GM12878 (cell line): Measurements from ENCODE around the gene UNC93A.

Experiments
- CHD4 ChIP-seq: fragments of 200-600 bp; sonication (generic); IDR thresholded peaks from 2 replicates; pipeline ENCODE4 v1.6.1; 2016; ENCODE audit warnings: mild to moderate bottlenecking
- EZH2 ChIP-seq: IDR thresholded peaks from 2 replicates; pipeline ENCODE4 v1.6.1; 2012; ENCODE audit warnings: low read depth, mild to moderate bottlenecking, control low read depth, inconsistent platforms, low read length, borderline replicate concordance; ENCODE audit not compliant: control insufficient read depth
- FOXK2 ChIP-seq: fragments of 450-650 bp; IDR thresholded peaks from 2 replicates; pipeline ENCODE4 v1.6.1; 2017; ENCODE audit warnings: mild to moderate bottlenecking, moderate library complexity
- MTA3 ChIP-seq: IDR thresholded peaks from 2 replicates; pipeline ENCODE4 v1.6.1; 2012; ENCODE audit warnings: low read length, inconsistent platforms, borderline replicate concordance
- POLR2A ChIP-seq: IDR thresholded peaks from 2 replicates; pipeline ENCODE4 v1.6.1; 2011; ENCODE audit warnings: low read depth, mild to moderate bottlenecking, low read length
- POLR2AphosphoS5 ChIP-seq: IDR thresholded peaks from 2 replicates; pipeline ENCODE4 v1.6.1; 2011; ENCODE audit warnings: mild to moderate bottlenecking, low read length, inconsistent platforms
- RELA ChIP-seq: fragments of 450-650 bp; IDR thresholded peaks from 2 replicates; pipeline ENCODE4 v1.8.0; 2014; ENCODE audit warnings: borderline replicate concordance; ENCODE audit not compliant: partially characterized antibody
- SP1 ChIP-seq: IDR thresholded peaks from one replicate; pipeline ENCODE4 v1.6.1; 2011; ENCODE audit warnings: low read depth, low read length
- YY1 ChIP-seq: IDR thresholded peaks from 2 replicates; pipeline ENCODE4 v1.6.1; 2011; ENCODE audit warnings: low read depth, mild to moderate bottlenecking, low read length
- TF ChIP-seq, protein P1 (sequence below), 3 experiments: IDR thresholded peaks in 2 of 3; conservative IDR thresholded peaks in 1 of 3; 2 replicates each; pipeline ENCODE4 v1.5.1; 2011; ENCODE audit warnings: low read depth in 3 of 3, low read length in 3 of 3, mild to moderate bottlenecking in 3 of 3, control low read depth in 2 of 3, moderate library complexity in 2 of 3, inconsistent platforms in 1 of 3, mixed read lengths in 1 of 3; ENCODE audit not compliant: control insufficient read depth in 2 of 3, insufficient read depth in 1 of 3; ENCODE audit errors: extremely low read depth in 1 of 3
- TF ChIP-seq, protein P2 (sequence below): IDR thresholded peaks from 2 replicates; pipeline ENCODE4 v1.6.1; 2012; ENCODE audit warnings: mild to moderate bottlenecking, low read depth, low read length
- TF ChIP-seq, protein P3 (sequence below): IDR thresholded peaks from 2 replicates; pipeline ENCODE4 v1.6.1; 2011; ENCODE audit warnings: low read depth, low read length, improper control_type of control experiment, borderline replicate concordance

DNA sequence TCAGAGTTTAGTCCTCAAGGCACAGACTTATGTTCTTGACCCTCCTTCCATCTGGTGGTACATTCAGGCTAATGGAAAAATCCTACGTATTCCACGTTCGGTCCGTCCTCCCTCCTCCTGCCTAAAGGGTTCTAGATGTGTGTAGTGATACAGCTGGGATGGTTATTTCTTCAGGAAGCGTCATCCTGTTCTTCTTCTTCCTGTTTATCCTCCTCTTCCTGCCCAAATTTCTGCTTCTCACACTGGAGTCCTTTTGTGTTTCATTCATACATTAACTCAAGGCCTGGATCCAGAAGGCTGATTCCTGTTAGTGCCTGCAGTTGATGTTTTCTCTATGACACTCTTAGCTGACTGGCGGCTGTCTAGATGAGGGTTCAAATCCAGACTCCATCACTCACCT, 16.8 kb upstream of the UNC93A start:
- TF ChIP-seq, protein P1, sequence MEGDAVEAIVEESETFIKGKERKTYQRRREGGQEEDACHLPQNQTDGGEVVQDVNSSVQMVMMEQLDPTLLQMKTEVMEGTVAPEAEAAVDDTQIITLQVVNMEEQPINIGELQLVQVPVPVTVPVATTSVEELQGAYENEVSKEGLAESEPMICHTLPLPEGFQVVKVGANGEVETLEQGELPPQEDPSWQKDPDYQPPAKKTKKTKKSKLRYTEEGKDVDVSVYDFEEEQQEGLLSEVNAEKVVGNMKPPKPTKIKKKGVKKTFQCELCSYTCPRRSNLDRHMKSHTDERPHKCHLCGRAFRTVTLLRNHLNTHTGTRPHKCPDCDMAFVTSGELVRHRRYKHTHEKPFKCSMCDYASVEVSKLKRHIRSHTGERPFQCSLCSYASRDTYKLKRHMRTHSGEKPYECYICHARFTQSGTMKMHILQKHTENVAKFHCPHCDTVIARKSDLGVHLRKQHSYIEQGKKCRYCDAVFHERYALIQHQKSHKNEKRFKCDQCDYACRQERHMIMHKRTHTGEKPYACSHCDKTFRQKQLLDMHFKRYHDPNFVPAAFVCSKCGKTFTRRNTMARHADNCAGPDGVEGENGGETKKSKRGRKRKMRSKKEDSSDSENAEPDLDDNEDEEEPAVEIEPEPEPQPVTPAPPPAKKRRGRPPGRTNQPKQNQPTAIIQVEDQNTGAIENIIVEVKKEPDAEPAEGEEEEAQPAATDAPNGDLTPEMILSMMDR (IDR thresholded peaks at IDR 0.05 in 2 of 3, conservative IDR thresholded peaks at IDR 0.05 in 1 of 3; ENCODE audit: control insufficient read depth in 2 of 3, extremely low read depth in 1 of 3, insufficient read depth in 1 of 3, low read depth in 3 of 3, low read length in 3 of 3), result no peak
- no peak for TF ChIP-seq POLR2A
- TF ChIP-seq RELA, result no peak
- TF ChIP-seq CHD4, result no peak
- no peak for TF ChIP-seq MTA3
- TF ChIP-seq, protein P2, sequence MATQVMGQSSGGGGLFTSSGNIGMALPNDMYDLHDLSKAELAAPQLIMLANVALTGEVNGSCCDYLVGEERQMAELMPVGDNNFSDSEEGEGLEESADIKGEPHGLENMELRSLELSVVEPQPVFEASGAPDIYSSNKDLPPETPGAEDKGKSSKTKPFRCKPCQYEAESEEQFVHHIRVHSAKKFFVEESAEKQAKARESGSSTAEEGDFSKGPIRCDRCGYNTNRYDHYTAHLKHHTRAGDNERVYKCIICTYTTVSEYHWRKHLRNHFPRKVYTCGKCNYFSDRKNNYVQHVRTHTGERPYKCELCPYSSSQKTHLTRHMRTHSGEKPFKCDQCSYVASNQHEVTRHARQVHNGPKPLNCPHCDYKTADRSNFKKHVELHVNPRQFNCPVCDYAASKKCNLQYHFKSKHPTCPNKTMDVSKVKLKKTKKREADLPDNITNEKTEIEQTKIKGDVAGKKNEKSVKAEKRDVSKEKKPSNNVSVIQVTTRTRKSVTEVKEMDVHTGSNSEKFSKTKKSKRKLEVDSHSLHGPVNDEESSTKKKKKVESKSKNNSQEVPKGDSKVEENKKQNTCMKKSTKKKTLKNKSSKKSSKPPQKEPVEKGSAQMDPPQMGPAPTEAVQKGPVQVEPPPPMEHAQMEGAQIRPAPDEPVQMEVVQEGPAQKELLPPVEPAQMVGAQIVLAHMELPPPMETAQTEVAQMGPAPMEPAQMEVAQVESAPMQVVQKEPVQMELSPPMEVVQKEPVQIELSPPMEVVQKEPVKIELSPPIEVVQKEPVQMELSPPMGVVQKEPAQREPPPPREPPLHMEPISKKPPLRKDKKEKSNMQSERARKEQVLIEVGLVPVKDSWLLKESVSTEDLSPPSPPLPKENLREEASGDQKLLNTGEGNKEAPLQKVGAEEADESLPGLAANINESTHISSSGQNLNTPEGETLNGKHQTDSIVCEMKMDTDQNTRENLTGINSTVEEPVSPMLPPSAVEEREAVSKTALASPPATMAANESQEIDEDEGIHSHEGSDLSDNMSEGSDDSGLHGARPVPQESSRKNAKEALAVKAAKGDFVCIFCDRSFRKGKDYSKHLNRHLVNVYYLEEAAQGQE, result no peak
- TF ChIP-seq, protein P3, sequence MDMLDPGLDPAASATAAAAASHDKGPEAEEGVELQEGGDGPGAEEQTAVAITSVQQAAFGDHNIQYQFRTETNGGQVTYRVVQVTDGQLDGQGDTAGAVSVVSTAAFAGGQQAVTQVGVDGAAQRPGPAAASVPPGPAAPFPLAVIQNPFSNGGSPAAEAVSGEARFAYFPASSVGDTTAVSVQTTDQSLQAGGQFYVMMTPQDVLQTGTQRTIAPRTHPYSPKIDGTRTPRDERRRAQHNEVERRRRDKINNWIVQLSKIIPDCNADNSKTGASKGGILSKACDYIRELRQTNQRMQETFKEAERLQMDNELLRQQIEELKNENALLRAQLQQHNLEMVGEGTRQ, result no peak
- no peak for TF ChIP-seq YY1
- TF ChIP-seq SP1, result no peak
- TF ChIP-seq POLR2AphosphoS5, result no peak
- TF ChIP-seq FOXK2, result no peak
- no peak for TF ChIP-seq EZH2
